Measurements from ENCODE around the gene SHC3.

GRCh38 chr9:88975966-88976889, 202.4 kb downstream of the SHC3 start:
- no peak for TF ChIP-seq CTCF (IDR thresholded peaks at IDR 0.05)
- no peak for TF ChIP-seq EP300 (IDR thresholded peaks at IDR 0.05)
- no peak for TF ChIP-seq POLR2A (IDR thresholded peaks at IDR 0.05)
- no peak for TF ChIP-seq POLR2AphosphoS5 (IDR thresholded peaks at IDR 0.05)

All from gastroesophageal sphincter (tissue), 3 donors.